Osteoblast (primary cell): ENCODE data around the gene KIF6. TPM values are rescaled to one million over a fixed set of nuclear protein-coding genes. Genes with fewer than 3 reads are reported as not detected.

Experiments
- DNase-seq: peaks from one replicate; pipeline ENCODE4 v3.0.0; 2011; ENCODE audit warnings: low spot score, mixed read lengths; ENCODE audit not compliant: insufficient read length; ENCODE audit errors: missing footprints
- H2AFZ ChIP-seq: 2 replicates; pipeline ENCODE4 v1.6.0; 2011; ENCODE audit warnings: mild to moderate bottlenecking, low read length
- H3K27ac ChIP-seq: 2 replicates; pipeline ENCODE4 v1.5.1; 2011; ENCODE audit warnings: mild to moderate bottlenecking, low read depth, low read length, moderate library complexity
- H3K27me3 ChIP-seq: 2 replicates; pipeline ENCODE4 v1.6.0; 2012; ENCODE audit warnings: mild to moderate bottlenecking, control low read depth, inconsistent platforms, low read length, moderate library complexity; ENCODE audit not compliant: insufficient read depth
- H3K36me3 ChIP-seq: 2 replicates; pipeline ENCODE4 v1.5.1; 2011; ENCODE audit warnings: mild to moderate bottlenecking, low read length, control low read depth, moderate library complexity; ENCODE audit not compliant: insufficient read depth
- H3K4me1 ChIP-seq: 2 replicates; pipeline ENCODE4 v1.5.1; 2011; ENCODE audit warnings: mild to moderate bottlenecking, low read length, control low read depth, moderate library complexity; ENCODE audit not compliant: insufficient read depth
- H3K4me2 ChIP-seq: 2 replicates; pipeline ENCODE4 v1.6.0; 2011; ENCODE audit warnings: mild to moderate bottlenecking, low read length; ENCODE audit not compliant: insufficient read depth
- H3K4me3 ChIP-seq: fragments of 200-600 bp; sonication (generic); 3 replicates; pipeline ENCODE4 v1.5.1; 2012; ENCODE audit warnings: mild to moderate bottlenecking, low read length, inconsistent platforms; ENCODE audit not compliant: insufficient read depth
- H3K79me2 ChIP-seq: 2 replicates; pipeline ENCODE4 v1.6.0; 2012; ENCODE audit warnings: mild to moderate bottlenecking, low read length, control low read depth, inconsistent platforms; ENCODE audit not compliant: insufficient read depth
- H3K9me3 ChIP-seq: 2 replicates; pipeline ENCODE4 v1.5.1; 2011; ENCODE audit warnings: low read depth, low read length, control low read depth
- H4K20me1 ChIP-seq: 2 replicates; pipeline ENCODE4 v1.6.0; 2012; ENCODE audit warnings: mild to moderate bottlenecking, low read length, control low read depth; ENCODE audit not compliant: insufficient read depth
- total RNA-seq: library from RNA; depleted of rRNA; stranded (reverse); fragments of >200 nt; gene quantifications from 2 replicates; pipeline ENCODE4 v1.2.3, GENCODE V29; 2012
- TF ChIP-seq, protein P1 (sequence below): IDR thresholded peaks from 2 replicates; pipeline ENCODE4 v1.5.1; 2011; ENCODE audit warnings: mild to moderate bottlenecking, low read depth, low read length, moderate library complexity; ENCODE audit errors: extremely low read depth

Gene KIF6
- total RNA-seq, 1 donor = 1.4 TPM

GRCh38 chr6:39563566-39564311 lies 161.5 kb downstream of the KIF6 start:
- Histone ChIP-seq H3K79me2 (no peaks in the 10 kb centered on the region), H2AFZ (no peak overlapping the region), H3K27ac (no peak overlapping the region), H3K4me2 (no peak overlapping the region), H3K27me3 (no peaks in the 10 kb centered on the region), H3K9me3 (no peaks in the 10 kb centered on the region), H4K20me1 (no peaks in the 10 kb centered on the region), H3K4me1 (no peaks in the 10 kb centered on the region), H3K4me3 (no peak overlapping the region), H3K36me3 (no peaks in the 10 kb centered on the region)
- TF ChIP-seq, protein P1, sequence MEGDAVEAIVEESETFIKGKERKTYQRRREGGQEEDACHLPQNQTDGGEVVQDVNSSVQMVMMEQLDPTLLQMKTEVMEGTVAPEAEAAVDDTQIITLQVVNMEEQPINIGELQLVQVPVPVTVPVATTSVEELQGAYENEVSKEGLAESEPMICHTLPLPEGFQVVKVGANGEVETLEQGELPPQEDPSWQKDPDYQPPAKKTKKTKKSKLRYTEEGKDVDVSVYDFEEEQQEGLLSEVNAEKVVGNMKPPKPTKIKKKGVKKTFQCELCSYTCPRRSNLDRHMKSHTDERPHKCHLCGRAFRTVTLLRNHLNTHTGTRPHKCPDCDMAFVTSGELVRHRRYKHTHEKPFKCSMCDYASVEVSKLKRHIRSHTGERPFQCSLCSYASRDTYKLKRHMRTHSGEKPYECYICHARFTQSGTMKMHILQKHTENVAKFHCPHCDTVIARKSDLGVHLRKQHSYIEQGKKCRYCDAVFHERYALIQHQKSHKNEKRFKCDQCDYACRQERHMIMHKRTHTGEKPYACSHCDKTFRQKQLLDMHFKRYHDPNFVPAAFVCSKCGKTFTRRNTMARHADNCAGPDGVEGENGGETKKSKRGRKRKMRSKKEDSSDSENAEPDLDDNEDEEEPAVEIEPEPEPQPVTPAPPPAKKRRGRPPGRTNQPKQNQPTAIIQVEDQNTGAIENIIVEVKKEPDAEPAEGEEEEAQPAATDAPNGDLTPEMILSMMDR = no peak
- DNase-seq = no peak

DNA sequence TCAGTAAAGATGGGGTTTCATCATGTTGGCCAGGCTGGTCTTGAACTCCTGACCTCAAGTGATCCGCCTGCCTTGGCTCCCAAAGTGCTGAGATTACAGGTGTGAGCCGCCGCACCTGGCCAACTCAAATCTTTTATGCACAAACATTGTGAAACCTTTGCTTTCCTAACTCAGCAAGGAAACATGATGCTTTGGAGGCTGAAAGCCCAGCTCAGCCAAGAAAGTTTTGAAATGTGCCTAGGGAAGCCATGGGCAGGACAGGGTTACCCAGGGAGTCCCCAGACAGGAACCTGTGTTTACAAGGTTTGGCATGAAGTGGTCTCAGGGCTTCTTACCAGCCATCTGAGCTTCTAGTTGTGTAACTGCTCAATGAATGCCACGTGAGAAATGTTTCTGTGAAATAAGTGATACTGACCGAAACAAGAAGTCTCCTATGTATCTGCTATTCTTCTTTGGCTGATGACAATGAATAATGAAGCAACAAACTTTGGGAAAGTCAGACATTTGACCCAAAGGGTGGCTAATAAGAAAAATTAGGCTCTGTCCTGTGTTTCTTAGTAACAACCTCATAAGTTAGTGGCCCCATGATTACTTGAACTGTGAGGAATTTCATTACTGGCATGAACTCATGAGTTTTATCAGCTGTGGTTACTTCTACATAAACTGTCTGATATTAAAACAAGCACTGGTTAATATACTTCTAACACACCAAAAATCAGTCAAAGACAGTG lies 163.5 kb downstream of the KIF6 start:
- H3K9me3 ChIP-seq = no peaks in the 10 kb centered on the region
- H3K4me3 ChIP-seq = no peak overlapping the region
- TF ChIP-seq, protein P1 = no peak
- H3K27me3 ChIP-seq = no peaks in the 10 kb centered on the region
- no peaks in the 10 kb centered on the region for H3K36me3 ChIP-seq
- no peaks in the 10 kb centered on the region for H4K20me1 ChIP-seq
- no peak overlapping the region for H3K27ac ChIP-seq
- no peaks in the 10 kb centered on the region for H3K4me1 ChIP-seq
- no peak overlapping the region for H2AFZ ChIP-seq
- H3K79me2 ChIP-seq = no peaks in the 10 kb centered on the region
- no peak overlapping the region for H3K4me2 ChIP-seq
- no peak for DNase-seq

GRCh38 chr6:39560915-39561314 lies 164.3 kb downstream of the KIF6 start:
- TF ChIP-seq, protein P1 = no peak
- Histone ChIP-seq H3K4me1 (no peaks in the 10 kb centered on the region), H3K9me3 (no peaks in the 10 kb centered on the region), H3K79me2 (no peaks in the 10 kb centered on the region), H3K4me3 (no peak overlapping the region), H3K36me3 (no peaks in the 10 kb centered on the region), H2AFZ (no peak overlapping the region), H4K20me1 (no peaks in the 10 kb centered on the region), H3K27me3 (no peaks in the 10 kb centered on the region), H3K4me2 (no peak overlapping the region), H3K27ac (no peak overlapping the region)
- no peak for DNase-seq

DNA sequence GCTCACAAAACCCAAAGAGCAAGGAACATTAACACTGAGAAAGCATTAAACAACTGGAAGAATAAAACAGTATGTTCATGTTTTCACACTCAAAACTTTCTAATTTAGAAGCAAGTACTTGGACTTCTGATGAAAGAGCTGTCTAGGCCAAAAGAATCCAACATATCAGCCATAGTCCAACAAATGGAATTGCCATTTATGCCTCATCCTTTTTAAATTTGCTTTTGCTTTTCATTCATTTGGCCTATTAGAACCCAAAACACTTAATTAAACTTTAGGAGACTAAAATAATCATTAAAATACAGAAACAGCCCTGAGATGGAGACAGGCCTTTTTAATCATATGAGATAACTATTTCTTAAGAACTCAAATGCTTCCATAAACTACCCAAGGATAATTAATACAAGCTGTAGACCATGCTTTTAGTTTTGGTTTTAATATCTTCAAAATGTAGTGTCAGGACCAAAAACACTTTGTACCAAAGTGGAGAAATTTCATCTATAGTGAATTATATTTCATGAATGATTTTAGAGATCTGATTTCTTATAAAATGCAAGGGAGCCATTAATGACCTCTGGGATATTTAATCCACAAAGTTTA lies 166.5 kb downstream of the KIF6 start:
- no peaks in the 10 kb centered on the region for H3K27me3 ChIP-seq
- TF ChIP-seq, protein P1 = no peak
- H3K79me2 ChIP-seq = no peaks in the 10 kb centered on the region
- H4K20me1 ChIP-seq = no peaks in the 10 kb centered on the region
- DNase-seq = no peak
- no peak overlapping the region for H3K27ac ChIP-seq
- H3K36me3 ChIP-seq = no peaks in the 10 kb centered on the region
- no peak overlapping the region for H2AFZ ChIP-seq
- H3K4me2 ChIP-seq = no peak overlapping the region
- H3K4me3 ChIP-seq = no peak overlapping the region
- no peaks in the 10 kb centered on the region for H3K9me3 ChIP-seq
- peaks cover 5% of the 10 kb centered on the region for H3K4me1 ChIP-seq
